ENCODE results near the gene FAHD1.

Gene FAHD1

GRCh38 chr16:1839554-1839953 lies 12.5 kb downstream of the FAHD1 start:
- Histone ChIP-seq H3K4me2 (ENCODE audit: low read depth, low read length, poor library complexity, severe bottlenecking) (no peak overlapping the region), H3K27ac (ENCODE audit: low read depth, low read length) (no peak overlapping the region), H3K36me3 (ENCODE audit: low read length) (no peaks in the 10 kb centered on the region), H4K20me1 (ENCODE audit: low read depth, low read length) (no peaks in the 10 kb centered on the region), H3K27me3 (ENCODE audit: low read length) (no peaks in the 10 kb centered on the region), H3F3A (ENCODE audit: insufficient read depth) (no peaks in the 10 kb centered on the region), H3K4me3 (ENCODE audit: insufficient read depth, low read length, poor library complexity, severe bottlenecking) (no peak overlapping the region), H3K9ac (ENCODE audit: low read length) (no peak overlapping the region), H2AFZ (ENCODE audit: low read depth, low read length, severe bottlenecking) (no peak overlapping the region), H3K9me2 (replicated peaks; ENCODE audit: insufficient read depth, low read length) (no peaks in the 10 kb centered on the region), H3K79me2 (ENCODE audit: insufficient read depth, low read length) (no peaks in the 10 kb centered on the region), H3K9me3 (ENCODE audit: insufficient read depth, low read length) (no peaks in the 10 kb centered on the region)
- TF ChIP-seq EZH2phosphoT487 (conservative IDR thresholded peaks at IDR 0.05; ENCODE audit: low read length) (no peak), CTCF (IDR thresholded peaks at IDR 0.05; ENCODE audit: insufficient read depth, low read length, poor library complexity, severe bottlenecking) (no peak)

DNA sequence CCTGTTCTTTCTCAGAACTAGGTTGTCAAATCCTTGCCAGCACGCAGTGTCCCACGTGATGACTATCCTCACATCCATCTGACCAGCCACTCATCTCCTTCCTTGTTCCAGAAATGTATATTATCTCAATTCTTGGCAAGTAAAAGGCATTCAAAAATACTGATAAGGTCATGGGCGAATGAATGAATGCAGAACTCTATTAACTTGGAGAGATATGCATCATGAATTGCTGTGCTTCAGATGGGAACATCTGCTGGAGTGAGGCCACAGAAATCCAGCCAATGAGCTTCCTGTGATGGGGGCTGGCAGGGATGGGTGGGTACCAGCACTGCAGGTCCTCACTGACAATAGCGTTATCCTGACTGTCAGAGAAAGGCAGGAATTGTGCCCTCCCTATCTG lies 19.0 kb downstream of the FAHD1 start:
- TF ChIP-seq CTCF (IDR thresholded peaks at IDR 0.05; ENCODE audit: insufficient read depth, low read length, poor library complexity, severe bottlenecking) (no peak), EZH2phosphoT487 (conservative IDR thresholded peaks at IDR 0.05; ENCODE audit: low read length) (no peak)
- H3K27ac ChIP-seq (ENCODE audit: low read depth, low read length): no peak overlapping the region
- no peaks in the 10 kb centered on the region for H3K36me3 ChIP-seq (ENCODE audit: low read length)
- H3K9me3 ChIP-seq (ENCODE audit: insufficient read depth, low read length): no peaks in the 10 kb centered on the region
- no peaks in the 10 kb centered on the region for H3F3A ChIP-seq (ENCODE audit: insufficient read depth)
- H3K27me3 ChIP-seq (ENCODE audit: low read length): no peaks in the 10 kb centered on the region
- H2AFZ ChIP-seq (ENCODE audit: low read depth, low read length, severe bottlenecking): no peak overlapping the region
- H3K9ac ChIP-seq (ENCODE audit: low read length): no peak overlapping the region
- H3K9me2 ChIP-seq (replicated peaks; ENCODE audit: insufficient read depth, low read length): no peaks in the 10 kb centered on the region
- H4K20me1 ChIP-seq (ENCODE audit: low read depth, low read length): no peaks in the 10 kb centered on the region
- no peaks in the 10 kb centered on the region for H3K79me2 ChIP-seq (ENCODE audit: insufficient read depth, low read length)
- no peak overlapping the region for H3K4me2 ChIP-seq (ENCODE audit: low read depth, low read length, poor library complexity, severe bottlenecking)
- no peak overlapping the region for H3K4me3 ChIP-seq (ENCODE audit: insufficient read depth, low read length, poor library complexity, severe bottlenecking)

DNA sequence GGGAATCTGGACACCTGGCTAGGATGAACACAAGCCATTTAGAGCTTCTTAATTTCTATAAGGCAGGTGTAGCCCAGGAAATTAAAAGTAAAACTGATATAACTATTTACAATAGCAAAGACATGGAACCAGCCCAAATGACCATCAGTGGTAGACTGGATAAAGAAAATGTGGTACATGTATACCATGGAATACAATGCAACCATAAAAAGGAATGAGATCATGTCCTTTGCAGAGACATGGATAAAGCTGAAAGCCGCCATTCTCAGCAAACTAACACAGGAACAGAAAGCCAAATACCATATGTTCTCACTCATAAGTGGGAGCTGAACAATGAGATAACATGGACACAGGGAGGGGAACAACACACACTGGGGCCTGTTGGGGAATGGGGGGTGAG lies 19.4 kb downstream of the FAHD1 start:
- Histone ChIP-seq H2AFZ (ENCODE audit: low read depth, low read length, severe bottlenecking) (no peak overlapping the region), H3K9me2 (replicated peaks; ENCODE audit: insufficient read depth, low read length) (no peaks in the 10 kb centered on the region), H3K27me3 (ENCODE audit: low read length) (no peaks in the 10 kb centered on the region), H3K4me3 (ENCODE audit: insufficient read depth, low read length, poor library complexity, severe bottlenecking) (no peak overlapping the region), H4K20me1 (ENCODE audit: low read depth, low read length) (no peaks in the 10 kb centered on the region), H3K4me2 (ENCODE audit: low read depth, low read length, poor library complexity, severe bottlenecking) (no peak overlapping the region), H3K79me2 (ENCODE audit: insufficient read depth, low read length) (no peaks in the 10 kb centered on the region), H3K9me3 (ENCODE audit: insufficient read depth, low read length) (no peaks in the 10 kb centered on the region), H3K9ac (ENCODE audit: low read length) (no peak overlapping the region), H3K27ac (ENCODE audit: low read depth, low read length) (no peak overlapping the region), H3F3A (ENCODE audit: insufficient read depth) (no peaks in the 10 kb centered on the region), H3K36me3 (ENCODE audit: low read length) (no peaks in the 10 kb centered on the region)
- no peak for TF ChIP-seq EZH2phosphoT487 (conservative IDR thresholded peaks at IDR 0.05; ENCODE audit: low read length)
- no peak for TF ChIP-seq CTCF (IDR thresholded peaks at IDR 0.05; ENCODE audit: insufficient read depth, low read length, poor library complexity, severe bottlenecking)

DNA sequence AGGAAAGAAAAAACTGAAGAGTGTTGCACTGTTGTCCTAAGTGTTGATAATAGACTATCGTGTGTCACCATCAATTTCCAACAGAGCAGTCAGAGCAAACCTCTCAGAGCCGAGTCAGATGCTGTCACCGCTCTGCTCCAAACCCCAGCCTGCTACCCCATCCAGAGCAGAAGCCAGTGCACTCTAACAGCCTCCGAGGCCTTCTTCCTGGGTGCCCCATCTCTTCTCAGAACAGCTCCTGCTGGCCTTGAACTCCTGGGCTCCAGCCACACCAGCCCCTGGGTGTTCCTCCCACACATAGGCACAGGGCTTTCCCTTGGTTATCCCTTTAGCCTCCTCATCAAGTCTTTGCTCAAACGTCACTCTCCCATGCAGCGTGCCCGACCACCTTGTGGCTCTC lies 24.0 kb downstream of the FAHD1 start:
- Histone ChIP-seq H3K79me2 (ENCODE audit: insufficient read depth, low read length) (no peaks in the 10 kb centered on the region), H3K27me3 (ENCODE audit: low read length) (no peaks in the 10 kb centered on the region), H3K4me3 (ENCODE audit: insufficient read depth, low read length, poor library complexity, severe bottlenecking) (no peak overlapping the region), H3K36me3 (ENCODE audit: low read length) (no peaks in the 10 kb centered on the region), H3F3A (ENCODE audit: insufficient read depth) (no peaks in the 10 kb centered on the region), H3K4me2 (ENCODE audit: low read depth, low read length, poor library complexity, severe bottlenecking) (no peak overlapping the region), H4K20me1 (ENCODE audit: low read depth, low read length) (no peaks in the 10 kb centered on the region), H3K9me3 (ENCODE audit: insufficient read depth, low read length) (no peaks in the 10 kb centered on the region), H3K27ac (ENCODE audit: low read depth, low read length) (no peak overlapping the region), H3K9me2 (replicated peaks; ENCODE audit: insufficient read depth, low read length) (no peaks in the 10 kb centered on the region), H3K9ac (ENCODE audit: low read length) (no peak overlapping the region), H2AFZ (ENCODE audit: low read depth, low read length, severe bottlenecking) (no peak overlapping the region)
- TF ChIP-seq CTCF (IDR thresholded peaks at IDR 0.05; ENCODE audit: insufficient read depth, low read length, poor library complexity, severe bottlenecking) (no peak), EZH2phosphoT487 (conservative IDR thresholded peaks at IDR 0.05; ENCODE audit: low read length) (no peak)
